Measurements from ENCODE around the gene DDX17.

- no peak for TF ChIP-seq POLR2A (IDR thresholded peaks at IDR 0.05; ENCODE audit: low read depth, low read length)
- TF ChIP-seq POLR2AphosphoS5 (IDR thresholded peaks at IDR 0.05; ENCODE audit: low read depth, low read length) = no peak
- TF ChIP-seq TAF1 (IDR thresholded peaks at IDR 0.05; ENCODE audit: low read depth, low read length) = no peak
- TF ChIP-seq SPI1 (IDR thresholded peaks at IDR 0.05; ENCODE audit: low read depth, low read length) = no peak
- no peak for TF ChIP-seq POU2F2 (IDR thresholded peaks at IDR 0.05; ENCODE audit: low read depth, low read length)
- no peak for TF ChIP-seq PAX5 (IDR thresholded peaks at IDR 0.05; ENCODE audit: insufficient read depth, low read length, severe bottlenecking)
Measured at GRCh38 chr22:38467438-38467903, 38.6 kb downstream of the DDX17 start.
